Suppressor macrophage treated with lipopolysaccharide for 1 hour (primary cell): ENCODE measurements around the gene ADAMTS2.

Experiments
- DNase-seq, 3 donors: peaks; one replicate each; pipeline ENCODE4 v3.0.0-alpha.2; 2020 to 2022

Gene ADAMTS2

GRCh38 chr5:179132586-179133355 lies 212.5 kb downstream of the ADAMTS2 start:
- DNase-seq: no peak

- DNase-seq: no peak
Measured at GRCh38 chr5:179131886-179132585, 213.2 kb downstream of the ADAMTS2 start.

GRCh38 chr5:179131321-179131835 lies 213.9 kb downstream of the ADAMTS2 start:
- no peak for DNase-seq

GRCh38 chr5:179130101-179130681 lies 215.1 kb downstream of the ADAMTS2 start:
- no peak for DNase-seq

GRCh38 chr5:179129607-179130071 lies 215.6 kb downstream of the ADAMTS2 start:
- DNase-seq: no peak

GRCh38 chr5:179128976-179129375 lies 216.3 kb downstream of the ADAMTS2 start:
- no peak for DNase-seq

GRCh38 chr5:179128041-179128365 lies 217.3 kb downstream of the ADAMTS2 start:
- no peak for DNase-seq

GRCh38 chr5:179127136-179128040 lies 217.9 kb downstream of the ADAMTS2 start:
- DNase-seq: no peak

- DNase-seq: no peak
Measured at GRCh38 chr5:179126506-179126991, 218.7 kb downstream of the ADAMTS2 start.

- no peak for DNase-seq
Measured at GRCh38 chr5:179125789-179126505, 219.3 kb downstream of the ADAMTS2 start.

GRCh38 chr5:179124853-179125788 lies 220.1 kb downstream of the ADAMTS2 start:
- no peak for DNase-seq

GRCh38 chr5:179124273-179124852 lies 220.9 kb downstream of the ADAMTS2 start:
- DNase-seq: no peak

GRCh38 chr5:179123491-179124272 lies 221.6 kb downstream of the ADAMTS2 start:
- DNase-seq: no peak

- no peak for DNase-seq
Measured at GRCh38 chr5:179123109-179123426, 222.2 kb downstream of the ADAMTS2 start.

- DNase-seq: no peak
Measured at GRCh38 chr5:179122411-179123108, 222.7 kb downstream of the ADAMTS2 start.

- DNase-seq: no peak
Measured at GRCh38 chr5:179121667-179122111, 223.6 kb downstream of the ADAMTS2 start.

GRCh38 chr5:179120951-179121666 lies 224.2 kb downstream of the ADAMTS2 start:
- no peak for DNase-seq

GRCh38 chr5:179120421-179120861 lies 224.8 kb downstream of the ADAMTS2 start:
- DNase-seq: no peak
